CD14-positive monocyte (primary cell): ENCODE measurements around the gene ZNF275. TPM values are rescaled to one million over a fixed set of nuclear protein-coding genes. Genes with fewer than 3 reads are reported as not detected.

ENCODE experiments used
- DNase-seq, 3 donors: peaks; one replicate each; pipeline ENCODE4 v3.0.0-alpha.2; 2011 to 2022
- H2AFZ ChIP-seq: 2 replicates; pipeline ENCODE4 v1.6.0; 2012; ENCODE audit warnings: mild to moderate bottlenecking, low read depth, low read length, inconsistent platforms; ENCODE audit not compliant: insufficient read depth, poor library complexity, severe bottlenecking
- H3K27ac ChIP-seq, 2 donors: 1 replicate in 1 of 2; 2 replicates in 1 of 2; pipeline ENCODE4 v1.5.1; 2012 to 2013; ENCODE audit warnings: low read length in 2 of 2, control low read depth in 1 of 2, inconsistent platforms in 1 of 2, low read depth in 1 of 2, mild to moderate bottlenecking in 1 of 2
- H3K27me3 ChIP-seq, 2 donors: one replicate each; pipeline versions ENCODE4 v1.6.0 to v1.6.1; 2011 to 2013; ENCODE audit warnings: low read length in 2 of 2; ENCODE audit not compliant: control insufficient read depth in 2 of 2, insufficient read depth in 2 of 2
- H3K36me3 ChIP-seq, 2 donors: replicated peaks in 1 of 2; 1 replicate in 1 of 2; 2 replicates in 1 of 2; pipeline versions ENCODE4 v1.5.1 to v1.6.1; 2012 to 2013; ENCODE audit warnings: low read length in 2 of 2, control low read depth in 1 of 2, inconsistent platforms in 1 of 2, mild to moderate bottlenecking in 1 of 2; ENCODE audit not compliant: insufficient read depth in 2 of 2, control insufficient read depth in 1 of 2
- H3K4me1 ChIP-seq, 2 donors: 1 replicate in 1 of 2; 2 replicates in 1 of 2; pipeline versions ENCODE4 v1.5.1 to v1.6.1; 2012 to 2013; ENCODE audit warnings: low read length in 2 of 2, control low read depth in 1 of 2, inconsistent platforms in 1 of 2, mild to moderate bottlenecking in 1 of 2, moderate library complexity in 1 of 2; ENCODE audit not compliant: insufficient read depth in 2 of 2, control insufficient read depth in 1 of 2
- H3K4me2 ChIP-seq: replicated peaks from 2 replicates; pipeline ENCODE3; 2012; ENCODE audit warnings: low read length, moderate library complexity, mild to moderate bottlenecking; ENCODE audit not compliant: poor library complexity, severe bottlenecking; ENCODE audit errors: extremely low read depth
- H3K4me3 ChIP-seq, 3 experiments: fragments of 200-600 bp in 1 of 3; sonication (generic) in 1 of 3; replicated peaks in 1 of 3; 1 replicate in 2 of 3; 2 replicates in 1 of 3; pipeline ENCODE4 v1.5.1; 2011 to 2013; ENCODE audit warnings: low read length in 3 of 3, mild to moderate bottlenecking in 3 of 3, control low read depth in 2 of 3, low read depth in 2 of 3, inconsistent platforms in 1 of 3, moderate library complexity in 1 of 3
- H3K79me2 ChIP-seq: 2 replicates; pipeline ENCODE4 v1.6.0; 2012; ENCODE audit warnings: mild to moderate bottlenecking, control low read depth, inconsistent platforms, low read length, moderate library complexity; ENCODE audit not compliant: insufficient read depth
- H3K9ac ChIP-seq: 2 replicates; pipeline ENCODE4 v1.6.0; 2017; ENCODE audit warnings: low read length, mild to moderate bottlenecking; ENCODE audit not compliant: insufficient read depth, poor library complexity, severe bottlenecking
- H3K9me3 ChIP-seq, 2 donors: replicated peaks in 1 of 2; 1 replicate in 1 of 2; 2 replicates in 1 of 2; pipeline versions ENCODE4 v1.5.1 to v1.6.1; 2012 to 2013; ENCODE audit warnings: low read length in 2 of 2, control low read depth in 1 of 2; ENCODE audit not compliant: control insufficient read depth in 1 of 2, insufficient read depth in 1 of 2
- H4K20me1 ChIP-seq: 2 replicates; pipeline ENCODE4 v1.6.0; 2012; ENCODE audit warnings: mild to moderate bottlenecking, low read length, control low read depth, moderate library complexity; ENCODE audit not compliant: insufficient read depth
- H3K27ac Mint-ChIP-seq, 7 donors: one replicate each; pipeline ENCODE4 v1.8.0; 2020; ENCODE audit warnings: mild to moderate bottlenecking in 7 of 7, mixed read lengths in 7 of 7, moderate library complexity in 6 of 7, inconsistent platforms in 2 of 7
- H3K27me3 Mint-ChIP-seq, 3 donors: one replicate each; pipeline ENCODE4 v1.8.0; 2021 to 2022; ENCODE audit warnings: low read depth in 3 of 3, mild to moderate bottlenecking in 3 of 3, mixed read lengths in 3 of 3, moderate library complexity in 3 of 3, inconsistent platforms in 1 of 3
- H3K36me3 Mint-ChIP-seq, 2 donors: one replicate each; pipeline ENCODE4 v1.8.0; 2020; ENCODE audit warnings: mixed read lengths in 2 of 2, inconsistent platforms in 1 of 2, mild to moderate bottlenecking in 1 of 2
- H3K4me1 Mint-ChIP-seq: one replicate; pipeline ENCODE4 v1.8.0; 2020; ENCODE audit warnings: mild to moderate bottlenecking, mixed read lengths
- H3K4me3 Mint-ChIP-seq, 2 donors: one replicate each; pipeline ENCODE4 v1.8.0; 2020; ENCODE audit warnings: mild to moderate bottlenecking in 2 of 2, mixed read lengths in 2 of 2, moderate library complexity in 1 of 2
- H3K9me3 Mint-ChIP-seq, 7 donors: one replicate each; pipeline ENCODE4 v1.8.0; 2020 to 2022; ENCODE audit warnings: mixed read lengths in 7 of 7, mild to moderate bottlenecking in 6 of 7, moderate library complexity in 6 of 7, inconsistent platforms in 2 of 7
- CTCF ChIP-seq: fragments of 200-600 bp; IDR thresholded peaks from one replicate; pipeline ENCODE4 v1.8.0; 2022; ENCODE audit warnings: antibody characterized with exemption, mild to moderate bottlenecking
- WGBS: methylation state at CpG from one replicate; pipeline ENCODE4 v1.1.5; 2013; ENCODE audit warnings: missing lambda C conversion rate; ENCODE audit not compliant: insufficient coverage; 5-methylcytosine and 5-hydroxymethylcytosine counted together
- intact Hi-C, 2 donors: fragments of 100-400 bp; cut with micrococcal nuclease; formaldehyde crosslinking; loops; one replicate each; pipeline versions ENCODE4 v1.15.0 to v1.15.1; 2023
- polyA plus RNA-seq, 3 donors: library from polyadenylated mRNA; depleted of rRNA in 1 of 3; unstranded in 2 of 3; stranded (reverse) in 1 of 3; fragments of 300-500 nt in 2 of 3; fragments of >200 nt in 1 of 3; fragmentation: Illumina TruSeq in 2 of 3; gene quantifications; 1 replicate in 2 of 3; 2 replicates in 1 of 3; pipeline ENCODE4 v1.2.3, GENCODE V29; 2012 to 2021

The ZNF275 gene
- polyA plus RNA-seq, 3 donors: 1.0 to 4.7 (median 2.1) TPM

- no peak overlapping the region for H3K4me2 ChIP-seq
- H3K4me3 ChIP-seq: no peak overlapping the region
- no peaks in the 10 kb centered on the region for H3K4me1 ChIP-seq
- no peaks in the 10 kb centered on the region for H3K4me1 Mint-ChIP-seq
- H3K9me3 Mint-ChIP-seq: peaks cover 0 to 1% (median 0%) of the 10 kb centered on the region in 7 donors
- no peak for DNase-seq
- no peak overlapping the region for H3K9ac ChIP-seq
- no peaks in the 10 kb centered on the region for H3K36me3 Mint-ChIP-seq
- intact Hi-C loops: no loop called here
- no peaks in the 10 kb centered on the region for H3K9me3 ChIP-seq
- H2AFZ ChIP-seq: no peak overlapping the region
- 92% methylated on average over 4 of the region's 5 CpGs for WGBS
- H4K20me1 ChIP-seq: no peaks in the 10 kb centered on the region
- no peak for TF ChIP-seq CTCF
- H3K27ac ChIP-seq: no peak overlapping the region
- no peaks in the 10 kb centered on the region for H3K79me2 ChIP-seq
- H3K4me3 Mint-ChIP-seq: no peak overlapping the region
- no peaks in the 10 kb centered on the region for H3K36me3 ChIP-seq
- H3K27me3 Mint-ChIP-seq: peaks cover 0 to 7% (median 1%) of the 10 kb centered on the region in 3 donors
- H3K27ac Mint-ChIP-seq: no peak overlapping the region
- no peaks in the 10 kb centered on the region for H3K27me3 ChIP-seq
Measured at GRCh38 chrX:153375571-153375970, 41.6 kb downstream of the ZNF275 start.

GRCh38 chrX:153377727-153378126, 43.8 kb downstream of the ZNF275 start:
- DNase-seq: no peak
- Histone ChIP-seq H3K4me2 (no peak overlapping the region), H3K36me3 (no peaks in the 10 kb centered on the region), H4K20me1 (no peaks in the 10 kb centered on the region), H3K4me3 (no peak overlapping the region), H3K9ac (no peak overlapping the region), H3K9me3 (peaks cover 0 to 3% of the 10 kb centered on the region in 2 donors), H3K4me1 (no peaks in the 10 kb centered on the region), H2AFZ (no peak overlapping the region), H3K79me2 (no peaks in the 10 kb centered on the region), H3K27me3 (no peaks in the 10 kb centered on the region), H3K27ac (no peak overlapping the region)
- H3K27ac Mint-ChIP-seq: no peak overlapping the region
- no peaks in the 10 kb centered on the region for H3K36me3 Mint-ChIP-seq
- no peaks in the 10 kb centered on the region for H3K9me3 Mint-ChIP-seq
- WGBS: no CpG with 5 or more reads among the region's 3 CpGs
- peaks cover 0 to 4% (median 1%) of the 10 kb centered on the region in 3 donors for H3K27me3 Mint-ChIP-seq
- no peak for TF ChIP-seq CTCF
- intact Hi-C loops: no loop called here
- H3K4me3 Mint-ChIP-seq: no peak overlapping the region
- no peaks in the 10 kb centered on the region for H3K4me1 Mint-ChIP-seq
